HUES6 (cell line): ENCODE measurements around the gene RGS13.

Experiments used
- H3K27ac ChIP-seq: 2 replicates; pipeline ENCODE4 v1.7.0; 2013; ENCODE audit warnings: low read depth, mild to moderate bottlenecking, low read length, inconsistent platforms
- H3K27me3 ChIP-seq: 2 replicates; pipeline ENCODE4 v1.6.1; 2013; ENCODE audit warnings: low read length; ENCODE audit not compliant: control insufficient read depth, insufficient read depth
- H3K36me3 ChIP-seq: 2 replicates; pipeline ENCODE4 v1.6.1; 2013; ENCODE audit warnings: low read length; ENCODE audit not compliant: control insufficient read depth, insufficient read depth
- H3K4me1 ChIP-seq: 2 replicates; pipeline ENCODE4 v1.6.1; 2013; ENCODE audit warnings: low read length; ENCODE audit not compliant: control insufficient read depth, insufficient read depth
- H3K4me3 ChIP-seq: 2 replicates; pipeline ENCODE4 v1.5.1; 2013; ENCODE audit warnings: low read depth, low read length
- H3K9ac ChIP-seq: one replicate; pipeline ENCODE4 v1.6.1; 2013; ENCODE audit warnings: mild to moderate bottlenecking, low read length
- H3K9me3 ChIP-seq: 2 replicates; pipeline ENCODE4 v1.6.1; 2013; ENCODE audit warnings: low read depth, low read length; ENCODE audit not compliant: control insufficient read depth, insufficient read depth

Gene RGS13

GRCh38 chr1:192689459-192689858 is 53.5 kb downstream of the RGS13 start:
- no peak overlapping the region for H3K27ac ChIP-seq

GRCh38 chr1:192691041-192691440 is 55.1 kb downstream of the RGS13 start:
- no peak overlapping the region for H3K27ac ChIP-seq
- H3K9ac ChIP-seq, result no peak overlapping the region
- no peaks in the 10 kb centered on the region for H3K27me3 ChIP-seq
- peaks cover 17% of the 10 kb centered on the region for H3K9me3 ChIP-seq
- no peaks in the 10 kb centered on the region for H3K36me3 ChIP-seq
- H3K4me3 ChIP-seq, result no peak overlapping the region
- H3K4me1 ChIP-seq, result no peaks in the 10 kb centered on the region

More at GRCh38 chr1:192689459-192689858, 53.5 kb downstream of the RGS13 start:
- no peak overlapping the region for H3K9ac ChIP-seq
- no peaks in the 10 kb centered on the region for H3K27me3 ChIP-seq
- no peaks in the 10 kb centered on the region for H3K36me3 ChIP-seq
- no peak overlapping the region for H3K4me3 ChIP-seq
- H3K4me1 ChIP-seq, result no peaks in the 10 kb centered on the region
- peaks cover 17% of the 10 kb centered on the region for H3K9me3 ChIP-seq

- Histone ChIP-seq H3K4me3 (no peak overlapping the region), H3K9ac (no peak overlapping the region), H3K4me1 (no peaks in the 10 kb centered on the region), H3K9me3 (peaks cover 8% of the 10 kb centered on the region), H3K27ac (no peak overlapping the region), H3K36me3 (no peaks in the 10 kb centered on the region), H3K27me3 (no peaks in the 10 kb centered on the region)
Observed at GRCh38 chr1:192696082-192696481, 60.1 kb downstream of the RGS13 start.

DNA sequence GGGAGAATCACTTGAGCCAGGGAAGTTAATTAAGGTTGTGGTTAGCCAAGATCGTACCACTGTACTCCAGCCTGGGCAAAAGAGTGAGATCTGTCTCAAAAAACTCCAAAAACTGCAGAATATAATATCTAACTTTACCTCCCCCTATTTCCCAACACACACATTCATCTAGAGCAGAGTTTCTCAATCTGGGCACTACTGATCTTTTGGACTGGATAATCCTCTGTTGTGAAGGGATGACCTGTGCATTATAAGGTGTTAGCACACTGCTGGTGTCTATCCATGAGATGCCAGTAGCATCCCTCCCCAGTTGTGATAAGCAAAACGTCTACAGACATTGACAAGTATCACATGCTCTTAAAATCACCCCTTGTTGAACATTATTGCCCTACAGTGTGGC is 61.8 kb downstream of the RGS13 start:
- Histone ChIP-seq H3K4me3 (no peak overlapping the region), H3K9ac (no peak overlapping the region), H3K27me3 (no peaks in the 10 kb centered on the region), H3K36me3 (no peaks in the 10 kb centered on the region), H3K4me1 (no peaks in the 10 kb centered on the region), H3K9me3 (peaks cover 2% of the 10 kb centered on the region), H3K27ac (no peak overlapping the region)

GRCh38 chr1:192698731-192699130 is 62.8 kb downstream of the RGS13 start:
- Histone ChIP-seq H3K9ac (no peak overlapping the region), H3K27me3 (no peaks in the 10 kb centered on the region), H3K27ac (no peak overlapping the region), H3K4me1 (no peaks in the 10 kb centered on the region), H3K4me3 (no peak overlapping the region), H3K36me3 (no peaks in the 10 kb centered on the region), H3K9me3 (no peaks in the 10 kb centered on the region)

- Histone ChIP-seq H3K4me1 (no peaks in the 10 kb centered on the region), H3K9me3 (no peaks in the 10 kb centered on the region), H3K4me3 (no peak overlapping the region), H3K36me3 (no peaks in the 10 kb centered on the region), H3K27ac (no peak overlapping the region), H3K27me3 (no peaks in the 10 kb centered on the region), H3K9ac (no peak overlapping the region)
Observed at GRCh38 chr1:192700834-192701271, 64.9 kb downstream of the RGS13 start.

GRCh38 chr1:192702212-192702902 is 66.4 kb downstream of the RGS13 start:
- Histone ChIP-seq H3K27ac (no peak overlapping the region), H3K9ac (no peak overlapping the region), H3K4me1 (no peaks in the 10 kb centered on the region), H3K9me3 (no peaks in the 10 kb centered on the region), H3K4me3 (no peak overlapping the region), H3K27me3 (no peaks in the 10 kb centered on the region), H3K36me3 (no peaks in the 10 kb centered on the region)

GRCh38 chr1:192703283-192704206 is 67.6 kb downstream of the RGS13 start:
- Histone ChIP-seq H3K9ac (no peak overlapping the region), H3K4me1 (no peaks in the 10 kb centered on the region), H3K9me3 (no peaks in the 10 kb centered on the region), H3K27me3 (no peaks in the 10 kb centered on the region), H3K4me3 (no peak overlapping the region), H3K36me3 (no peaks in the 10 kb centered on the region), H3K27ac (no peak overlapping the region)

DNA sequence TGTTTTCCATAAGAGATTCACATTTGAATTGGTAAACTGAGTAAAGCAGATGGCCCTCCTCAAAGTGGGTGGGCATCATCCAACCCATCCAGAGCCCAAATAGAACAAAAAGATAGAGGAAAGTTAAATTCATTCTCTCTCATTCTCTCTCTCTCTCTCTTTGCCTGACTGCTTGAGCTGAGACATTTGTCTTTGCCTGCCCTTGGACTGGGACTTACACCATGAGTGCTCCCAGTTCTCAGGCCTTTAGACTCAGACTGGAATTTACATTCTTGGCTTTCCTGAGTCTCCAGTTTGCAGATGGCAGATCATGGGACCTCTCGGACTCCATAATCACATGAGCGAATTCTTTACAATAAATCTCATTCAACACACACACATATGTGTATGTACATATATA is 69.6 kb downstream of the RGS13 start:
- Histone ChIP-seq H3K27me3 (no peaks in the 10 kb centered on the region), H3K36me3 (no peaks in the 10 kb centered on the region), H3K9ac (no peak overlapping the region), H3K9me3 (no peaks in the 10 kb centered on the region), H3K27ac (no peak overlapping the region), H3K4me3 (no peak overlapping the region), H3K4me1 (no peaks in the 10 kb centered on the region)

- Histone ChIP-seq H3K9me3 (no peaks in the 10 kb centered on the region), H3K9ac (no peak overlapping the region), H3K36me3 (no peaks in the 10 kb centered on the region), H3K27ac (no peak overlapping the region), H3K27me3 (no peaks in the 10 kb centered on the region), H3K4me3 (no peak overlapping the region), H3K4me1 (no peaks in the 10 kb centered on the region)
Observed at GRCh38 chr1:192706936-192707335, 71.0 kb downstream of the RGS13 start.

- Histone ChIP-seq H3K4me3 (no peak overlapping the region), H3K9me3 (no peaks in the 10 kb centered on the region), H3K27ac (no peak overlapping the region), H3K27me3 (no peaks in the 10 kb centered on the region), H3K9ac (no peak overlapping the region), H3K36me3 (no peaks in the 10 kb centered on the region), H3K4me1 (no peaks in the 10 kb centered on the region)
Observed at GRCh38 chr1:192707978-192708547, 72.1 kb downstream of the RGS13 start.
